Stimulated activated CD8-positive, alpha-beta memory T cell treated with anti-CD3 and anti-CD28 coated beads, Interleukin-12 subunit alpha, Interleukin-12 subunit beta, amount 100 ng/mL, for 1 hour (primary cell): ENCODE data around the gene KCNQ1.

Experiments
- DNase-seq: peaks from one replicate; pipeline ENCODE4 v3.0.0-alpha.2; 2020; ENCODE audit warnings: low read depth

The KCNQ1 gene

GRCh38 chr11:2581151-2581930 lies 136.5 kb downstream of the KCNQ1 start:
- no peak for DNase-seq

- no peak for DNase-seq
Observed at GRCh38 chr11:2581931-2582350, 137.1 kb downstream of the KCNQ1 start.

DNA sequence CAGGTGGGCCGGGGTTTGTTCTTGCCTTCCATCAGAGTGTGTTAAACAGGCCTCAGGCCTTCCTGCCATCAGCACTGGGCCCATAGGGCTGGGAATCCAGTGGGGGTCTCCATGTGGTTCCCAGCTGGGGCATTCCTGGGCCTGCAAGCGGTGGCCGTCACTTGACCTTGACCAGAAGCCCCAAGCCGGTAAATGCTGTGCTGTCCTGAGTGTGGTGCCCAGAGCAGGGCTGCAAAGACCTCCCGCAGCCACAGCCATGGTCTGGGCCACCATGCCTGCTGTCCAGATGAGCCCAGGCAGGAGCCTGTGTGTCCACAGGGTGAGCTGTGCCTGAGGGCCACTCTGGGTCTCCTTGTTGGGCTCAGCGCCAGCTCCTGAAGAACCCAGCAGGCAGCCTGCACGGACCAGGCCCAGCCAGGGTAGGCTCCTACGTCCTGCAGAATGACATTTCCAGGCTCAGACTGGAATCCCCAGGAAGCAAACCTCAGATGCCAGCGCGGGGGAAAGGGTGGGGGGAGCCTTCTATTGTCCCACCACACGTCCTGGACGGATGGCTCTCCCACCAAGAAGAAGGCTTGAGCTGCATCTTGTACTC lies 137.6 kb downstream of the KCNQ1 start:
- no peak for DNase-seq

DNA sequence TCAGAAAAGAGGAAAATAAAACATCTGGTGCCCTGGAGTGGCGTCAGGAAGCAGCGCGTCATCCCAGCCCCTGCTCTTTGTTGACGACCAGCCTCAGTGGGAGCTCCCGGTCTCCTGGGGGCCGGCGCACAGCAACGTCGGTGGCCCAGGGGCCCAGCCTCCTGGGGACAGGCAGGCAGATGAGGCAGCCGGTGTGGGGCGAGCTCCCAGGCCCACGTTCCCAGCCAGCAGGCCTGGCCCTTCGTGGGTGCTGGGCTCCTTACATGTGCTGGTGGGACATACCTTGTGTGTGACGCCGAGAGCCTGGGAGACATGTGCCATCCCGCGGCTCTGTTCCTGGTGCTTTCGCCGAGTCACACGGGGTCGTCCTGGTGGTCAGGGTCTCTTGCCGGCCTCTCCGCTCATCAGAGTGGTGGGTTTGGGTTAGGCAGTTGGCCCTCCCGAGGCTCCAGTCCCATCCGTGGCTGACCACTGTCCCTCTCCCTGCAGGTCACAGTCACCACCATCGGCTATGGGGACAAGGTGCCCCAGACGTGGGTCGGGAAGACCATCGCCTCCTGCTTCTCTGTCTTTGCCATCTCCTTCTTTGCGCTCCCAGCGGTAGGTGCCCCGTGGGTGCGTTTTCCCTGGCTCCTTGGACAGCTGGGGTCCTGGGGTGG lies 138.3 kb downstream of the KCNQ1 start:
- no peak for DNase-seq

DNA sequence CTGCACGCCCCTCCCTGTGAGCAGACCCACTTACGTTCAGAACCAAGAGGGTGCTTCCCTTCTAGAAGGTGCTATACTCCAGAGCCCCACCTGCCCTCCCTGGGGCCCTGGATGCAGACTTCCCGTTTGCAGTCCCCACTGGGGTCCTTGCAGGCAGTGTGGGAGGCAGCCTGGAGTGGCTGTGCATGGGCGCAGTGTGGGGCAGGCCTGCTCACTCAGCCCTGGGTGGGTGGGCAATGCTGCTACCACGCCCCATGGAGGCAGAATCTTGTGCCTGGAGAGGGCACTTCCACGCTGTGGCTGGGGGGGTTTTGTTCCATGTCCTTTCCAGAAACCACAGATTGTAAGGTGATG lies 138.8 kb downstream of the KCNQ1 start:
- no peak for DNase-seq

DNA sequence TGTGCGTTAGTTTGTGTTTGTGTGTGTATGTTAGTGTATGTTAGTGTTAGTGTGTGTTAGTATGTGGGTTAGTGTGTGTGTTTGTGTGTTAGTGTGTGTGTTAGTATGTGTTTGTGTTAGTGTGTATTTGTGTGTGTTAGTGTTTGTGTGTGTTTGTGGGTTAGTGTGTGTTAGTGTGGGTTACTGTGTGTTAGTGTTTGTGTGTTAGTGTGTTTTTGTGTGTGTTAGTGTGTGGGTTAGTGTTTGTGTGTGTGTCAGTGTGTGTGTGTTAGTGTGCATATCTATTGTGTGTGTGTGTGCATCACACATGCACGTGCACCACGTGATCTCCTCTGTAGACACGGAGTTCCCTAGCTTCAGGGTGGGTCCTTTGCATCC lies 139.6 kb downstream of the KCNQ1 start:
- no peak for DNase-seq

GRCh38 chr11:2584812-2585565 lies 140.2 kb downstream of the KCNQ1 start:
- no peak for DNase-seq

DNA sequence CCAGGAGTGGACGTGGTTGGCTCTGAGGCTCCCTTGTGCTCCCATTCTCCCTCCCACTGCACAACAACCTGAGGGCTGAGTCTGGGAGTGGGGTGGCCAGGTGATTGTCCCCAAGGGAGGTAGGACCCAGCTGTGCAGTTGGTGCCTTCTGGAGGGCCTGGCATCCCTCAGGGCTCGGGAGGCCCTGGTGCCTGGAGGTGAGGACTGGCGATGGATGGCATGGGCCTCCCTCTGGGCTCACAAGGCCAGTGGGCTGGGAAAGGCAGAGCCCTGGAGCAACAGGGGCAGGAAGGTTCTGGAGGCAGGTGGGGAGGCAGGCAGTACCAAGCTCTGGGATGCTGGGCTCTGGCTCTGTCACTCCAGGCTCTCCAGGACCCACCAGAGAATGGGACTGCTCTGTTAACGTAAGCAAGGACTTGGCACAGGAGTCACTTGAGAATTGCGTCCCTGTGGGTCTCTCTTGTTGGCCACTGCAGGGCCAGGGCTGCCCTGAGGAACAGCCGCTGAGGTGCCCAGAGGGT lies 140.8 kb downstream of the KCNQ1 start:
- no peak for DNase-seq

DNA sequence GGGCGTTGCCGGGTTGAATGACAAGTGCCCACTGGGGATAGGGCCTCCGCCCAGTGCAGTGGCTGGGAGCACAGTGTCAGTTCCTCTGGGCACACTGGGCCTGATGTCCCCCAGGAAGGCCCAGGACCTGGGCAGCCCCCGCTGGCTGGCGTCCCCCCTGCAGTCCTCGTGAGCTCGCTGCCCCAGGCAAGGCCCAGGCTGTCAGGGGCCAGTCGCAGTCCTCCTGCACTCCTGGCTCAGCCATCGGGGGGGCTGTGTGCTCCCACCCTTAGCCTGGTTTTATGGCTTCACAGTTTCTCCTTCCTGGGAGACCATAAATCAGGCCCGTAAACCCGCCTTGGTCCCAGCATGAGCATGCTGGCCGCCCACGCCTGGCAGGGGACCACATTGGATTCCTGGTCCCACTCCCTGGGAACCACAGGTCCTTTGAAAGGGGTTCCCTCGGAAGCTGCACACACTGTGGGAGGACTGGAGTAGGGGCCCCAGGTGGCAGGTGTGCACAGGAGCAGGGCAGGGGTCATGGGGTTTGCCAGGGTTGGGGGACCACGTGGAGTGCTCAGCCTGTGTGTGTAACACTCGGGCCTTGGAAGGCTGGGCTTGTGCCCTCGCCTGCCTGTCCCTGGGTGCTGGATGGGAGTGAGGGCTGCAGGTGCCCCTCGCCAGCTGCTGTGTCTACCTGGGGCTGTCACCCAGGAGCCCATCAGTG lies 141.4 kb downstream of the KCNQ1 start:
- DNase-seq = no peak

GRCh38 chr11:2586793-2587131 lies 142.0 kb downstream of the KCNQ1 start:
- DNase-seq = no peak

DNA sequence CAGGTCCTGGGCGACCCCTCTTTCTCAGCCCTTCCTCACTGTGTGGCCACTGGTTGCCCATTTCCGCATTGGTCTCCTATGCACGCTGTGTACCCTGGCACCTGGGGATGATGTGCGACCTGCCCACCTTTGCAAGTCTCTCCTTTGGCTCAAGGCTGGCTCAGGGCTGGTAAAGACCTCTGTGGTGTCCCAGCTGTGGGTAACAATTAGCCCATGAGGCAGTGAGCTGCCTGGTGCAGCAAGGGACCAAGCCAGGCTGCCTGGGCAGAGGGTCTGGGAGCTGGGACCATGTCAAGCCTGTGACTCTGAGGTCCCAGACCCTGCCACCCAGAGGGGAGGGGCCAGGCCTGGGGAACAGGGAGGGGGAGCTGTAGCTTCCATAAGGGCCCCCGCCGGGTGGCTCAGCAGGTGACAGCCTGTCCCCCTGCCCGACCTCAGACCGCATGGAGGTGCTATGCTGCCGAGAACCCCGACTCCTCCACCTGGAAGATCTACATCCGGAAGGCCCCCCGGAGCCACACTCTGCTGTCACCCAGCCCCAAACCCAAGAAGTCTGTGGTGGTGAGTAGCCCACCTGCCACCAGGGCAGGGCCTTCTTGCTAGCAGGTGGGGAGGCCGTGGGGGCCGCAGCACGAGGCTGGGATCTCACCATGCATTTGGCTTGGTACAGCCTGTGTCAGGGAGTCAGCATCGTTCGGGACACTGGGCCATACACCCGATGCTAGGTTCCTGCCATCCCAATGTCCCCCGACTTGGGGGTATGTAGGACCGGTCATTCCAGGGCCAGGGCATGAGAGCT lies 142.5 kb downstream of the KCNQ1 start:
- DNase-seq = no peak

DNA sequence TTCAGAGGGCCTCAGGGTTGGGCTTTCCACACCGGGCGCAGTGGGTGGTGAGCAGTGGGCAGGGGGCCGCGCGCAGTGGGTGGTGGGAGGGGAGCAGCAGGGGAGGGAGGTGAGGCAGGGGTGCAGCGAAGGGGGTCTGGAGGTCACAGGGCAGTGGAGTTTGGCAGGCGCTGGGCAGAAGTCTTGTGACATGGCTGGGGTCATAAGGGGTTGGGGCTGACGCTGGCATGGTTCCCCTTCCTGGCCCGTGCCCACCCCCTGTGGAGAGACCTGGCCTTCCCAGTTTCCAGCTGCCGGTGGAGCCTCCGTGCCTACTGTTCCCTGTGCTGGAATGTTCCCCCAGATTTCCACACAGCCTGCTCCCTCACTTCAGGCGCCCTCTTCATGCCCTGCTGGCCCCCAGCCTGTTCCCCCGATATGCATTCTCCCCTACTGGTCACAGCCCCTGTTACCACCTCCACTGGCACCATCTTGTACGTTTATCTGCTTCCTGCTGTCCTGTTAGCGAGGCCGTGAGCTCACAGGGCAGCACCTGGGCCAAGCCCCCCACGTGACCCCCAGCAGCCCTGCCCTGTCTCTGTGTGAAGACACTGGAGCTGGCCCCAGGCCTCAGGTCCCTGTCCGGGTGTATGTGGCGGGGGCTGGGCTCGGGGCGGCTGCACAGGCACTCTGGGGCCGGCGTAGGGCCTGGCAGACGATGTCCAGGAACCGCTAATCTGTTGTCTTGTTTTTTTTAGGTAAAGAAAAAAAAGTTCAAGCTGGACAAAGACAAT lies 143.4 kb downstream of the KCNQ1 start:
- DNase-seq = no peak

DNA sequence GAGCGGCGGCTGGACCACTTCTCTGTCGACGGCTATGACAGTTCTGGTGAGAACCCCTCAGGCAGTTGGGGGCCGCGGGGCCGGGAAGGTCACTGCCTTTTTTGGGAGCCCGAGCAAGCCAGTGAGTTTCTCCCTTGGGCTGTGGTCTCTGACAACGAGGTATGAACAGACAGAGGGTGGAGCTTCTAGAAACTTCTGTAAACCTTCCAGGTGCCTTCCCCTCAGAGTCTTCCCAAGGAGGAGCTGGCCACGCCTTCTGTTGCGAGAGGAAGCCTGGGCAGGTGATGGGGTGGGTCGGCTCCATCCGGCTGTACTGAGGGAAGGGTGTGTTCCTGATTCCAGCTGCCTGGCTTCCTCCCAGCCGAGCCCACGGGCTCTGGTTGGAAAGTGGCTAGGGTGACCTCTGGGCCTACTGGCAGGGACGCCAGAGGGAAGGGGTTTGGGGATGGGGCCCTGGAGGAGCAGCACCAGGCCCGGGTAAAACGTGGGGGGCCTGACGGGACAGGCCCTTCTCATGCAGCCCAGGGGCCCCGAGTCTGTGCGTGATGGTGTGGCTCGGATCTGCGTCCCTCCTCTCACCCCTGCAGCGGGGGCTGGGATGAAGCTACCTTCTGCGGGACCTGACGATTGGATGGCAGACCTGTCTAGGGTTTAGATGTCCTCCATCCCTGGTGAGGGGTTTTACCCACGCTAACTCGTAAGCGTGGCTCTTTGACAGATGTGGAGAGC lies 144.2 kb downstream of the KCNQ1 start:
- no peak for DNase-seq

GRCh38 chr11:2589538-2589934 lies 144.7 kb downstream of the KCNQ1 start:
- no peak for DNase-seq

DNA sequence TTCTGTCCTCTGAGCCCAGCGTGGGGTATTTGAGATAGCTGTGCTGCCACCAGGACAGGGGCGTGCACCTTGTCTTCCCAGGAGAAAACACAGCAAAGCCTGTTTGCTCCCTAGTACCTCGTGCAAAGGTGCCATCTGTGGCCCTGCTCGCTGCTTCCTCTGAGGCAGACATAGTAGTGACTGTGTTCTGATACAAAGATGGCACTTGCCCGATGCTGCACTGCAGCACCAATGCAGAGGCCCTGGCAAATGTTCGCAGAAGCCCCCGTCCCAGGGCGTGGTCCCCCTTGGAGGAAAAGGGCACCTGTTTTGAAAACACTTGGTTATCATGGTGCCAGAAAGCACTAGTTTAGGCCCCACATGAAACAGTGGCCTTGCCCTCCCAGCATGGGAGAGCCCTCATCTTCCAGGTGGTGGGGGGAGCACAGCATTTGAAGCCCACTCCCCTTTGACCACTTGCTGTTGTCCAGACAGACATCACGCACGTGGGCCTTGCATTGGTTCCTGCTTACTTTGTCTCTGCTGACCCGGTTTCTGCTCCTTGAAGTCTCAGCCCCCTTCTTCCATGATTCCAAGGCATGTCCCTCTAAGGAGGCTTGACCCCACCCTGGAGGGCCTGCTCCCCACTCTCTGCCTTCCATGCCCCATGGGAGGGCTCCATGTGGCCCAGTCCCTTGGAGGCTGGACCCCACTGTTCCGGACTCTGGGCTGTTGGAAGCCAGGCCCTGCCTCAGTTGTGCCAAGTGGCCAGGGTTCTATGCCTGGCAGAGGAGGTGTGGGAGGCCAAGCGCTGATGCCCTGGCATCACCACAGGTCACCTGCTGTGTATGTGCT lies 145.5 kb downstream of the KCNQ1 start:
- no peak for DNase-seq

GRCh38 chr11:2590965-2591754 lies 146.4 kb downstream of the KCNQ1 start:
- DNase-seq = no peak

- DNase-seq = no peak
Observed at GRCh38 chr11:2591805-2592204, 147.0 kb downstream of the KCNQ1 start.
